NCI-H2171 treated with DMSO at 0.1 percent for 48 hours (cell line): ENCODE measurements around the gene TDRD10.

Experiments used
- DNase-seq: peaks from one replicate; lab custom pipeline; 2025; lab: John Stamatoyannopoulos, UW

Gene TDRD10

DNA sequence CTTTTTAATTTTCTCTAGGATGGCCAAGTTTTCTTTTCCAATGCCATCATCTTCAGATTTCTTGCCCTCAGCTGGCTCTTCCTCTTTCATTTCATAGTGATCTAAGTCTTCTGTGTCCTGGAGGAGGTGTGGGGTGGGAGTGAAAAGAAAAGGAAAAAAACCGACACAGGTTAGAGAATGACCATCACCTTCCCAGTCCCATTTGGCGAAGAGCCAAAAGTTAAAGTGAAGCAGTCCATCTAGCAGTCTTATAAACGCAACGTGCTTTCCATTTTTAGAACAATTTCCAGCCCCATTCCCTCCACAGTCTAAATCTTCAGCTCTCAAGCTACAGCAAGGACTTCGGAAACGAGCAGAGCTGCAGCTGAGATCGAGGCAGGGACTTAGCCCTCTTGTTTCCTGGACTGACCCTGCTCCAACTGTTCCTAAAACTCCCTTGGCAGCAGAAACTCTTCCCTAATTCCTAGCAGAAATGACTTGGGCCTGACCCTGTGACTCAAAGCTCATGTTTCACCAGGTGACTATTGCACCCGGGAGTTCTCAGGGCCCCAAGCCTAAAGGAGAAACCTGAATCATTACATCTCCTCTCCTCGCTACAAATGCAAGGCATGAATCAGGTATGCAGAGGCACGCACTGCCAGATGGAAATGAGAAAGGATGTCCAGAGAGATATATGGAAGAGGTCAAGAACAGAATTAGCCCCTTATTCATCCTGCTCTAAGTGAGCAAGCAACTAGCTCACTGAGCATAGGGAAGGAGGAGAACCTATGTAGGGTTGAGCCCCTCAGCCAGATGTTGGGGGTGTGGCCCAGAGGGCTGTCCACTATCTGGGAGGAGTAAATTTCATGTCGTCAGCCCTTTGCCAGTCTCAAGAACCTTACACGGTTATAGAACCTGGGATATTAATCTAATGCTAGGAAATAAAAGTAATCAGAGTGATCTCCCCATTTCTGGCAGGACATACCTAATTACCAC lies 51.3 kb downstream of the TDRD10 start:
- no peak for DNase-seq

DNA sequence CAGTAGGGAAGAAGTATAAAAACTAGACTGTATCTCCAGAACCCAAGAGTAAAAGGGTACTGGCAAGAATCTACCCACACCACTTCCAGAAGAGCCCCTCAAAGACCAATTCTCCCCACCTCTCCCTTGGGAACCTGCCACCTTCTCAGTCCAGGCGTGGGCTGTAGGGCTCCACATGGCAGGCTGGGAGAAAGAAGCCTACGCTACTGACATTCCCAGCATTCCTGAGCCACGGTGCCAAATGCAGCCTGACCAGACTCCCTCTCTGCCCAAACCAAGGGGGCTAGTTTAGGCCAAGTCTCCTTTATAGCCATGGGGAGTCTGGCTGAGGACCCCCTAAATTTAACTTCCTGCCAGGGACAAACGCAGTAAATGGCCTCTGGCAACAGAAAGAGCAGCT lies 54.4 kb downstream of the TDRD10 start:
- DNase-seq = no peak

DNA sequence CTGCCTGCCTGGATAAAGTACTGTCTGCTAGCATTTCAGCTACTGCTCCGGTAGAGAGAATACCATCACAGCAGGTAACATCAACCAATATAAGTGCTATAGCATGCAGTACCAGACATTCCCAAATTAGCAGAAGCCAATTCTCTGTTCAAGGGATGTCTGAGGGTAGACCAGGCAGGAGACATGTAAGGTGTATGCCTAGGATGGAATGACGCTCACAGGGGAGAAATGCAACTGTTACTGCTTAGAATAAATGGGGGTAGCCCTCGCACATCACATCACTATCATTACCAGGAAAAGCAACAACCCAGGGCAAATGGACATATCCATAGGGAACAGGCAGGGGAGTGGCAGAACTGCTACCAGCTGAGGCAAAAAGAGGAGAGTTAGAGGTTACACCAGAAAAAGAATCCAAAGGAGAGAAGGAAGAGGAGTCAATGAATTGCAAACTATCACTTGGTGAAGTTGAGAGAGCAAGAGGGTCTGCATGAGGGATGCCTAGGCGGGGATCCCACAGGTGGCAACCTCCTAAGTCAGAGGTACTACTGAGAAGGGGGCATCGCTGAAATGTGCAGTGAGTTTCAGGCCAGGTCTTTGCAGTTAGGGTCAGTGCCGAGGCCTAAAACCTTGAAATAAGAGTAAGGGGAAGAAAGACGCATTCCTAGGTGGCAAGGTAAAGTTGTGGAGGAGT lies 55.4 kb downstream of the TDRD10 start:
- DNase-seq = no peak

- no peak for DNase-seq
These were observed 56.1 kb downstream of the TDRD10 start, which contains the start of gene UBE2Q1 for GRCh38 chr1:154557939-154558719. TSS of gene UBE2Q1 (minus strand) at chr1:154558662. CDS start at chr1:154558553, 109 bp downstream.

DNA sequence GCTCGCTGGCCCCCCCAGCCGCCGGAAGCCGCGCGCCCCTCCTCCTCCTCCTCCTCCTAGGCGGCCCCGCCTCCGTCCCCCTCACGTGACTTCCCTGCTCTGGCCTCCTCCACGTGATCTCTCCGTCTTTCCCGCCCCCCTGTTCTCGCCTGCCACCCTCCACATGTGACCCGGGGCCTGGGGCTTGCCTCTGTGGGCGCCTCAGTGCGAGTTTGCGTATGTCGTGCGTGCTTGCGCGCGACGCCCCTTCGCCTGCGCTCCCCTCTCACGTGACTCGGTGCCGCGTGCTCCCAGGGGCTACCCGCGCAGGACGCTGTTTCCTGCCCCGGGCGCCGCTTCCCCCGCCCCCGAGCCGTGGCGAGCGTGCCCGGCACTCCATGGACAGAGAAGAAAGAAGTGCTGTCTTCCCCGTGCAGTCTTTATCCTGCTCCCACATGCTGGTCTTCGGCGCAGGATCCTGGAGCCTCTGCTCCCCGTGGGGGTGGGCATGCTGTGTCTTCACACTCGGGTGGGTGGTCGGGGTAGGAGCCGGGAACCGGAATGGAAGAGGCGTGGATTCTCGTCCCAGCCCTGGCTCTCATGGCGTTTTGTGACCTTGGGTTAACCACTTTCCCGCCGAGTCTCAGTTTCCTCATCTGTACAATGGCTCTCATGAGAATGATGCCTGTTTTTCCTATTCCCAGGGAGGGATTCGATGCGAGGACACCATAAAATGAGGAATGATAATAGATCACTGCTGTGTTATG lies 56.9 kb downstream of the TDRD10 start:
- peak; percentile 99 for DNase-seq

- peak; percentile 91 for DNase-seq
These were observed 57.5 kb downstream of the TDRD10 start for GRCh38 chr1:154559466-154560044.

- no peak for DNase-seq
These were observed 63.9 kb downstream of the TDRD10 start for GRCh38 chr1:154565876-154566275.

GRCh38 chr1:154567386-154568156 lies 65.6 kb downstream of the TDRD10 start, which contains the start of gene CHRNB2:
TSS of gene CHRNB2 (plus strand) at chr1:154567778. CDS start at chr1:154568045, 267 bp downstream.
- DNase-seq = peak; percentile 92

DNA sequence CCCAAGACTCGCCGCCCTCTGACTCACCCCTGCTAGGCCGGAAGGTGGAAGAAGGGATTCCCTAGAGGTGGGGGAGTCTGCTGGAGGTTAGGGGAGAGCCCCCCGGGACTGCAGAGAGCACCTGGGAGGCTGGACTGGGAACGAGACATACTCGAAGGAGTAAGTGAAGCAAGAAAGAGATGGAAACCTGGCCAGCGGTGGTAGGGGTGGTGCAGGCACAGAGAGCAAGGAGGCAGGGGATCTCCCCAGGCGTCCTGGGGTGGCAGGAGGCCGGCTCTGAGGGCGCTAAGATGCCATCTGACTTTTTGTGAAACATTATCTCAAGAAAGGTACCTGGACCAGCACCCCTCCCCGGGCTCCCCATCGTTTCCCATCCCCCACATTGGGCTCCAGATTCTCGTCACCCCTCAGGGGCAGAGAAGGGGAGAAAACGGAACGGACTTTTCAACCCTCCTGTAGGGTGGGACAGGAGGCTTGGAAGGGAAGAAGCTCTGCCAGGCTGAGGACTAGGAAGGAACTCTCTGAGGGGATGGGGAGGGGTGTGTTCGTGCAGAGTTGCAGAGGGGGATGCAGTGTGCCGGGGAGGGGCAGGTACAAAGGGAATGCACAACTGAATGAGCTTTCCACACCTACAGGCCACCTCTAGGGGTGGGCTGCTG lies 66.3 kb downstream of the TDRD10 start:
- DNase-seq = peak; percentile 22

DNA sequence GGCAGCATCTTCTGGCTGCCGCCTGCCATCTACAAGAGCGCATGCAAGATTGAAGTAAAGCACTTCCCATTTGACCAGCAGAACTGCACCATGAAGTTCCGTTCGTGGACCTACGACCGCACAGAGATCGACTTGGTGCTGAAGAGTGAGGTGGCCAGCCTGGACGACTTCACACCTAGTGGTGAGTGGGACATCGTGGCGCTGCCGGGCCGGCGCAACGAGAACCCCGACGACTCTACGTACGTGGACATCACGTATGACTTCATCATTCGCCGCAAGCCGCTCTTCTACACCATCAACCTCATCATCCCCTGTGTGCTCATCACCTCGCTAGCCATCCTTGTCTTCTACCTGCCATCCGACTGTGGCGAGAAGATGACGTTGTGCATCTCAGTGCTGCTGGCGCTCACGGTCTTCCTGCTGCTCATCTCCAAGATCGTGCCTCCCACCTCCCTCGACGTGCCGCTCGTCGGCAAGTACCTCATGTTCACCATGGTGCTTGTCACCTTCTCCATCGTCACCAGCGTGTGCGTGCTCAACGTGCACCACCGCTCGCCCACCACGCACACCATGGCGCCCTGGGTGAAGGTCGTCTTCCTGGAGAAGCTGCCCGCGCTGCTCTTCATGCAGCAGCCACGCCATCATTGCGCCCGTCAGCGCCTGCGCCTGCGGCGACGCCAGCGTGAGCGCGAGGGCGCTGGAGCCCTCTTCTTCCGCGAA lies 69.4 kb downstream of the TDRD10 start:
- no peak for DNase-seq

GRCh38 chr1:154571964-154572288 lies 69.9 kb downstream of the TDRD10 start:
- no peak for DNase-seq

GRCh38 chr1:154572468-154573167 lies 70.6 kb downstream of the TDRD10 start:
- DNase-seq = no peak

DNA sequence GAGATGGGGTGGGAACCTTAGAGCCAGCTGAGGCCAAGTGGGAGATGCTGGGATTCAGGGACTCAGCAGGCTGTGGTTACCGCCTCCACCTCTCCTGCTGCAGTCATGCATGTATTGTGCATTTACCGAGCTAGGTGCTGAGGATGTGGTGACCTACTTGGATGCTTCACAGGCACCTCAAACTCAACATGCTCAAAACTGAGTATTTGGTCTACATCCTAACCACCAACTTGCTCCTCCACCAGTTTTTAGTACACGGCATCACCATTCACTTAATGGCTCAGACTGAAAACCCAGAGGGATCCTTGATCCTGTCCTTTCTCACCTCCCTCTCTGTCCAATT lies 71.1 kb downstream of the TDRD10 start:
- DNase-seq = no peak

DNA sequence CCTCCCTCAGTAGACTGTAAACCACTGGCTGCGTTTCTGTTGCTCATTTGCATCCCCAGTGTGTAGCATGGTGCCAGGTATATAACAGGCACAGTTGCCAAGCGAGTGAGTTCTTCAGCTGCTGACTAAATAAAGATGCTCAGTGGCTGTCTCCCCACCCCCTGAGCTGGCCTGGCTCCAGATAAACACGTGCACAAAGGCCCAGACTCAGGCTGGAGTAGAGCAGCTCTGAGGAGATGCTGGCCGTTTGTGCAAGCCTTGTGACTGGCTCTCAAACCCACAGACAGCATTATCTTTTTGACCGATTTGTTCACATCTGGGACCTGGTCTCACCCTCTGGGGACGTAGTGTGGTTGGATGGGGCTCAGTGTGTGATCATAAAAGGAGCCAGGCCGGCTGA lies 72.7 kb downstream of the TDRD10 start:
- DNase-seq = peak; percentile 53

DNA sequence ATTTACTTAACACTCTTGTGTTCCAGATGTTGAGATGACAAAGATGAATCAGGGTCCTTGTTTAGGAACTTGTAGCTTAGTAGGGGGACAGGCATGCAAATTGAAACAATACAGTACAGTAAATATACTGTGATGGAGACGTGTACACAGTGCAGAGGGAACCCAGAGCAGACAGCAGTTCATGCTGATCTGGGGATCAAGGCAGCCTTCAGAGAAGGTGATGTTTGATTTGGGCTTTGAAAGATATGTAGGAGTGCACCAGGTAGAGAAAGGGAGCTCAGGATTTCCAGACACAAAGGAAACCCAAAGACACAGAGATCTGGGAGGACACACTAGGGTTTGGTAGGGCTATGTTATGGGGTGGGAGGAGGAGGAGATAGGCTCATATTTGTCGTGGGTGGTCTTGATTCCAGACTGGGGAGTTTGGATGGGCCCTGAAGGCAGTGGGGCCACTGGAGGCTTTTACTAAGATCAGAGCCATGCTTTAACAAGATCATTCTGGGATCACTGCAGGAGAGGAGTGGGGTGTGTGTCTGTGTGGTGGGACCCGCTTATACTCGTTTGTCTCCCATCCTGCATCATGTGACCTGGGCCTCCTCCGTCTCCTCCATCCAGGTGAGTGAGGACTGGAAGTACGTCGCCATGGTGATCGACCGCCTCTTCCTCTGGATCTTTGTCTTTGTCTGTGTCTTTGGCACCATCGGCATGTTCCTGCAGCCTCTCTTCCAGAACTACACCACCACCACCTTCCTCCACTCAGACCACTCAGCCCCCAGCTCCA lies 73.3 kb downstream of the TDRD10 start:
- no peak for DNase-seq

GRCh38 chr1:154575951-154576566 lies 74.0 kb downstream of the TDRD10 start:
- no peak for DNase-seq

DNA sequence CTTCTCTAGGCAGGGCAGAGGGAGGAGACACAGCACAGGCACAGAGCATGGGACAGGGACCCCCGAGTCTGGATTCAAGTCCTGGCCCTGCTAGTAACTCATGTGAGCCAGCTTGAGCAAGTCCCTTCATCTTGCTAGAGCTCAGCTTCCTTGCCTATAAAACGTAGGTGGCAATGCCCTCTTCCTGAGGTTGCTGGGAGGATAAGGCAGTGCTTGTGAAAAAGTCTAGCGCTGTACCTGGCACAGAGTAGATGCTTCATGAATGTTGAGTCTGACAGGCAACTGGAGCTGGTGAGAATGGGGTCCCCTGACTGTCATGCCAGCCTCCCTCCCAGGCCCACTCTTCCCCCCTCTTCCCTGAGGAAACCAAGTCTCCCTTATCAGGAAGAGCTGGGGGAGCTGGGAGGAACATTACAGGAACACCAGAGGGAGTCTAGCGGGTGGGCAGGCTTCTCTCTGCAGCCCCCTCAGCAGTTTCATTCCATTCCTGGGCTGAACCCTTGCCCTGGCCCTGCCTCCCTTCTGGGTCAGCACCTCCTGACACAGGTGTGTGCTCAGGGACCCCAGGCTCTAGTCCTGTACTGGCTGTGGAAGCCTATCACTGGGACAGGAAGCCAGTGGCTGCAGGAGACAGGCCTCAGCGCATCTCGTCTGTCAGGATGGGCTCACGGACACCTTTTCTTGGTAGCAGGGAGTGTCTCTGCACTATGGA lies 75.5 kb downstream of the TDRD10 start:
- no peak for DNase-seq
